ENCODE data around the gene KCTD21. TPM values are rescaled to one million over a fixed set of nuclear protein-coding genes. Genes with fewer than 3 reads are reported as not detected.

KCTD21 gene
- total and polyA plus RNA-seq, 2 of the 4 experiments (the other 2 are of a cell fraction) = 12.2 to 12.5 TPM

Small RNA genes lying within 50 kb of the gene (microRNA-seq; reads per million reads assigned to microRNA genes)
- gene RNU6-126P (ENCODE audit: insufficient read depth, insufficient read length) = not detected

Small RNA genes lying within 50 kb of the gene (small RNA-seq; reads per million reads assigned to genes)
- 0 reads per million in 5 experiments for gene RNU6-126P

Other genes starting within 250 kb of the KCTD21 start
- 44.4 and 52.5 TPM in 2 replicates for gene INTS4, start 194.0 kb downstream of the KCTD21 start, total RNA-seq (2012; rRNA removed)
- 23.4 and 24.0 TPM in 2 replicates for gene INTS4, start 194.0 kb downstream of the KCTD21 start, polyA plus RNA-seq (2012; rRNA removed)
- gene KCTD14, start 165.3 kb downstream of the KCTD21 start, total RNA-seq (2012; rRNA removed) = 0.83 and 0.90 TPM in 2 replicates
- 0.97 and 1.3 TPM in 2 replicates for gene KCTD14, start 165.3 kb downstream of the KCTD21 start, polyA plus RNA-seq (2012; rRNA removed)
- gene THRSP, start 124.8 kb downstream of the KCTD21 start, total RNA-seq (2012; rRNA removed) = not detected in 2 replicates
- not detected in 2 replicates for gene THRSP, start 124.8 kb downstream of the KCTD21 start, polyA plus RNA-seq (2012; rRNA removed)
- gene NDUFC2, start 108.8 kb downstream of the KCTD21 start, total RNA-seq (2012; rRNA removed) = 143 and 146 TPM in 2 replicates
- gene NDUFC2, start 108.8 kb downstream of the KCTD21 start, polyA plus RNA-seq (2012; rRNA removed) = 327 and 340 TPM in 2 replicates
- 27.8 and 53.0 TPM in 2 replicates for gene ALG8, start 49.0 kb downstream of the KCTD21 start, total RNA-seq (2012; rRNA removed)
- gene ALG8, start 49.0 kb downstream of the KCTD21 start, polyA plus RNA-seq (2012; rRNA removed) = 28.2 and 31.8 TPM in 2 replicates
- gene USP35, start 293 bp upstream of the KCTD21 start, total RNA-seq (2012; rRNA removed) = 2.2 and 2.7 TPM in 2 replicates
- 10.4 and 11.3 TPM in 2 replicates for gene USP35, start 293 bp upstream of the KCTD21 start, polyA plus RNA-seq (2012; rRNA removed)
- 5.6 and 5.9 TPM in 2 replicates for gene GAB2, start 229.2 kb upstream of the KCTD21 start, total RNA-seq (2012; rRNA removed)
- gene GAB2, start 229.2 kb upstream of the KCTD21 start, polyA plus RNA-seq (2012; rRNA removed) = 3.2 and 3.3 TPM in 2 replicates